Stomach smooth muscle (tissue), 2 donors: ENCODE results near the gene CLOCK.
"Not testable (repeated sequence)": the region's sequence is repeated elsewhere in the genome, so short reads cannot be mapped to it uniquely, and the experiment has no call there.

Experiments
- H3K27ac ChIP-seq: one replicate; pipeline ENCODE4 v1.7.0; 2013; ENCODE audit warnings: mild to moderate bottlenecking, low read length, inconsistent platforms
- H3K27me3 ChIP-seq, 2 donors: one replicate each; pipeline ENCODE4 v1.7.0; 2013; ENCODE audit warnings: low read length in 2 of 2; ENCODE audit not compliant: insufficient read depth in 2 of 2, control insufficient read depth in 1 of 2
- H3K36me3 ChIP-seq, 2 donors: one replicate each; pipeline ENCODE4 v1.7.0; 2013; ENCODE audit warnings: low read length in 2 of 2; ENCODE audit not compliant: control insufficient read depth in 2 of 2, insufficient read depth in 2 of 2
- H3K4me1 ChIP-seq: one replicate; pipeline ENCODE4 v1.7.0; 2013; ENCODE audit warnings: low read length; ENCODE audit not compliant: control insufficient read depth, insufficient read depth
- H3K4me3 ChIP-seq, 2 donors: one replicate each; pipeline ENCODE4 v1.7.0; 2013; ENCODE audit warnings: low read length in 2 of 2
- H3K9ac ChIP-seq, 2 donors: one replicate each; pipeline ENCODE4 v1.7.0; 2013; ENCODE audit warnings: low read length in 2 of 2, mild to moderate bottlenecking in 1 of 2
- H3K9me3 ChIP-seq, 2 donors: one replicate each; pipeline ENCODE4 v1.7.0; 2013; ENCODE audit warnings: low read length in 2 of 2; ENCODE audit not compliant: control insufficient read depth in 2 of 2
- donor health status: healthy.
- donor health status: Pancreatic carcinoma.

Gene CLOCK

GRCh38 chr4:55546756-55547465, at the start of gene CLOCK:
TSS of gene CLOCK (minus strand) at chr4:55546909. CDS start at chr4:55482785, 64,124 bp downstream.
- H3K36me3 ChIP-seq = no peaks in the 10 kb centered on the region
- no peaks in the 10 kb centered on the region for H3K9me3 ChIP-seq
- H3K27me3 ChIP-seq = no peaks in the 10 kb centered on the region
- peak within 1 kb of the TSS; percentile 81 to 91 for H3K9ac ChIP-seq
- H3K4me3 ChIP-seq = peak within 1 kb of the TSS; percentile 87 to 97
- H3K27ac ChIP-seq = peak within 1 kb of the TSS; percentile 85
- H3K4me1 ChIP-seq = no peaks in the 10 kb centered on the region

GRCh38 chr4:55592014-55592413, 45.3 kb upstream of the CLOCK start, which contains the start of gene PDCL2:
TSS of gene PDCL2 (minus strand) at chr4:55592245. CDS start at chr4:55592109, 136 bp downstream.
- Histone ChIP-seq H3K4me1 (no peaks in the 10 kb centered on the region), H3K36me3 (no peaks in the 10 kb centered on the region), H3K27me3 (no peaks in the 10 kb centered on the region), H3K9me3 (peaks cover 0 to 2% of the 10 kb centered on the region in 2 donors), H3K4me3 (no peak within 1 kb of the TSS), H3K27ac (no peak within 1 kb of the TSS), H3K9ac (no peak within 1 kb of the TSS)

DNA sequence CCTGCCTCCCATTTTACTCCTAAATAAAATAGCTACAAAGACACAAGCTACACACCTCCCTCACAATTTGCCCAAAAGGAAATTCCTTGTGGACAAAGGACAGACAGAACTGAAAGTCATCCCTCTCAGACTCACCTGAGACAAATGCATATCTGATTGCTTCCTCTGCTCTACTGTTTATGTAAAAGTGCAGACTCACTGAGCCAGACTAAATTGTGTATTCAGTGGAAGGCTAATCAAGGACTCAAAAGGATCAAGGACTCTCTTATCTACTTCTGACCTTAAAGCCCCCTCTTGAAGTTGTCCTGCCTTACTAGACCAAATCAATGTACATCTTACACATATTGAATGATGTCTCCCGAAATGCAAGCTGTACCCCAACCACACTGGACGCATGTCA, 41.5 kb upstream of the CLOCK start:
- Histone ChIP-seq H3K4me1 (no peaks in the 10 kb centered on the region), H3K4me3 (no peak overlapping the region), H3K27me3 (no peaks in the 10 kb centered on the region), H3K9me3 (peaks cover 2 to 3% of the 10 kb centered on the region in 2 donors), H3K9ac (no peak overlapping the region), H3K27ac (no peak overlapping the region), H3K36me3 (no peaks in the 10 kb centered on the region)

- H3K4me1 ChIP-seq, H3K4me3 ChIP-seq, H3K9me3 ChIP-seq, H3K27ac ChIP-seq, H3K36me3 ChIP-seq, H3K9ac ChIP-seq, H3K27me3 ChIP-seq: not testable (repeated sequence)
These were observed 36.1 kb upstream of the CLOCK start for GRCh38 chr4:55582773-55583172.

DNA sequence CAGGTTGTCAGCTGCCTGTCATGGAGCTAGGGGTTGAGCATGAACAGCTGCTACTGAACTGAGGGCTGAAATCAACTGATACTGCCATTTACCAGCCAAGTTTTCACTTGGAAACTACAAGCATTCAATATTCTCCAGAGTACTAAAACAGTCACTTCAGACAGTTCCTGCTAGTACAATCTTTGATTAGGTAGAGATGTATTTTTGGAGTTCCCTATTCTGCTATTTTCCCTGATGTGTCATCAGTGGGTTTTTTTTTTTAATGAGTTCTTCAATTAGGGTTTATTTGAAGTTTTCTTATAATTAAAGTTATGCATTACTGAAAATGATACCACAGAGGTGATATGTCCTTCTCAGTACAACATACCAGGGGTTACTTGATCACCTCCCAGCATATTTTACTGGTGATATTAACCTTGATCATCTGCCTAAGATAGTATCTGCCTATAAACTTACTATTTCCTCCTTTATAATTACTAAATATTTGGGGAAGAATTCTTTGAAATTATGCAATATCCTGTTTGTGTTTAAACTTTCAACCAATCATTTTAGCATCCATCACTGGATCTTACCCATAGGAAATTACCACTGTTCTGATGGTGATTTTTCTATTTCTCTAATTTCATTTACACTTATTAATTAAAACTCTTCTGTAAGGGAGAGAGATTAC, 31.8 kb upstream of the CLOCK start:
- H3K36me3 ChIP-seq = no peaks in the 10 kb centered on the region
- H3K4me1 ChIP-seq = no peaks in the 10 kb centered on the region
- H3K27ac ChIP-seq = no peak overlapping the region
- no peak overlapping the region for H3K4me3 ChIP-seq
- peaks cover 2 to 6% of the 10 kb centered on the region in 2 donors for H3K9me3 ChIP-seq
- H3K9ac ChIP-seq = no peak overlapping the region
- H3K27me3 ChIP-seq = no peaks in the 10 kb centered on the region

GRCh38 chr4:55575513-55575912, 28.8 kb upstream of the CLOCK start:
- Histone ChIP-seq H3K4me1 (no peaks in the 10 kb centered on the region), H3K27me3 (no peaks in the 10 kb centered on the region), H3K9me3 (peaks cover 2 to 5% of the 10 kb centered on the region in 2 donors), H3K27ac (no peak overlapping the region), H3K9ac (no peak overlapping the region), H3K36me3 (no peaks in the 10 kb centered on the region), H3K4me3 (no peak overlapping the region)

DNA sequence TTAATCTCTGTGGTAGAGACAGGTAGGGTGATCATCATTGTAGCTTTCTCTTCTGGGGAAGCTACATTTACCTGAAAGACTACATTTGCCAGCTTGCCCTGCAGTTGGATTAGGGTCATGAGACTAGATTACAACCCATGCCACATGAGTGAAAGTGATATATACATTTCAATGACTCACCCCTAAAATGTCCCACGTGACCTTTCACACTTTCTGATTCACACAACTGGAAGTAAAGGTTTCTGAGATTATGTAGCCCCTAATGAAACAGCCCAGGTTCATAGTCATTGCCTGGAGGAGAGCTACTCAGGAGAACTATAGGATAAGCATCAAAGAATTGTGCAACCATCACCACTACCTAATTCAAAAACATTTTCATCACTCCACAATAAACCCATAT, 27.5 kb upstream of the CLOCK start:
- H3K36me3 ChIP-seq = no peaks in the 10 kb centered on the region
- H3K27me3 ChIP-seq = no peaks in the 10 kb centered on the region
- H3K9me3 ChIP-seq = peaks cover 2 to 5% of the 10 kb centered on the region in 2 donors
- H3K4me1 ChIP-seq = no peaks in the 10 kb centered on the region
- no peak overlapping the region for H3K9ac ChIP-seq
- no peak overlapping the region for H3K4me3 ChIP-seq
- no peak overlapping the region for H3K27ac ChIP-seq

DNA sequence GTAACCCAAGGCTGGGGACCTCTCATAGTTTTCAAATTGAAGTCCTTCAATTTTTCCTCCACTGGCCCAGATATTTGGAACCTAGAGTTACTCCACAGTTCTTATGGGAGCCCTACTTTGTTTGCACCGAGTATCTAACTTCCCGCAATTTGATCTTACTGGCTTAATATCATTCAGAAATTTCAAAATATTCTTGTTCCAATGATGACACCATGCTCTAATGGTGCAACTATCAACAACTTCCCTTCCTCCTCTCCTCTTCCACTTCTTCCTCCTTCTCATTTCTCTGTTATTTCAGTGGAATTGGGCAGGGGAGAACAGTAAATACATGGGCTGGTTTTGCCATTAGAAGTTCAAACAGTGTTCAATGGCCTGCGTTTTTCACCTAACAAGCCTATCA, 25.1 kb upstream of the CLOCK start:
- Histone ChIP-seq H3K27ac (no peak overlapping the region), H3K36me3 (no peaks in the 10 kb centered on the region), H3K4me3 (no peak overlapping the region)

GRCh38 chr4:55568905-55569504, 22.3 kb upstream of the CLOCK start:
- no peaks in the 10 kb centered on the region for H3K4me1 ChIP-seq
- H3K9ac ChIP-seq = no peak overlapping the region
- no peak overlapping the region for H3K4me3 ChIP-seq
- H3K27me3 ChIP-seq = no peaks in the 10 kb centered on the region
- no peaks in the 10 kb centered on the region for H3K9me3 ChIP-seq
- no peak overlapping the region for H3K27ac ChIP-seq
- no peaks in the 10 kb centered on the region for H3K36me3 ChIP-seq

More for the DNA sequence above, 25.1 kb upstream of the CLOCK start:
- no peak overlapping the region for H3K9ac ChIP-seq
- no peaks in the 10 kb centered on the region for H3K4me1 ChIP-seq
- H3K27me3 ChIP-seq = no peaks in the 10 kb centered on the region
- H3K9me3 ChIP-seq = peaks cover 2 to 5% of the 10 kb centered on the region in 2 donors

DNA sequence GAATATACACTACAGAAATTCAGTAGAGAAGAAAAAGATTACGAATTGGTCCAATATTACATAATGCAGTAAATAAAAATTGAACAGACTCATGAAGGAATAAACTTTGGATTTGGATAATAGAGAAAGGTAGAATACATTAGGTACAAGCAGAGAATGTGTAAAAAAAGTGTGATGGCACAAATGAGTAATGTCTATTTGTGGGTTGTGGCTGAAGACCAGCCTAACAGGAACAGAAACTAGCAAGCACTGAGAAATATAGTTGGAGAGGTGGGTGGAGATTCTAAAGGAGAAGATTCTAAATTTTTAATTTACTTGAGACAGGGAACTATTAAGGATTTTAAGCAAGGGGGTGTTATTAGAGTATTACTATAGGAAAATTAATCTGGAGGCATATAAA, 15.2 kb upstream of the CLOCK start:
- Histone ChIP-seq H3K9me3 (no peaks in the 10 kb centered on the region), H3K4me1 (no peaks in the 10 kb centered on the region), H3K27ac (no peak overlapping the region), H3K27me3 (no peaks in the 10 kb centered on the region), H3K36me3 (no peaks in the 10 kb centered on the region), H3K9ac (no peak overlapping the region), H3K4me3 (no peak overlapping the region)

GRCh38 chr4:55560096-55560495, 13.4 kb upstream of the CLOCK start:
- Histone ChIP-seq H3K4me3 (no peak overlapping the region), H3K27ac (no peak overlapping the region), H3K9me3 (no peaks in the 10 kb centered on the region), H3K9ac (no peak overlapping the region), H3K4me1 (no peaks in the 10 kb centered on the region), H3K36me3 (no peaks in the 10 kb centered on the region), H3K27me3 (no peaks in the 10 kb centered on the region)
